Keratinocyte (primary cell): Measurements from ENCODE around the gene SERPINA10.

Experiments used
- CTCF ChIP-seq, 3 experiments: IDR thresholded peaks in 1 of 3; conservative IDR thresholded peaks in 1 of 3; optimal IDR thresholded peaks in 1 of 3; 2 replicates in 2 of 3; 3 replicates in 1 of 3; pipeline versions ENCODE3 to v1.5.1; 2011; ENCODE audit warnings: low read length in 3 of 3, mild to moderate bottlenecking in 3 of 3, moderate library complexity in 2 of 3, control low read depth in 1 of 3, inconsistent platforms in 1 of 3; ENCODE audit not compliant: insufficient read depth in 2 of 3; ENCODE audit errors: extremely low read depth in 1 of 3
- EZH2 ChIP-seq: IDR thresholded peaks from one replicate; pipeline ENCODE4 v1.6.1; 2012; ENCODE audit warnings: inconsistent platforms, mild to moderate bottlenecking, low read length, moderate library complexity

- no peak for TF ChIP-seq CTCF (optimal IDR thresholded peaks at IDR 0.05 in 1 of 3, IDR thresholded peaks at IDR 0.05 in 1 of 3, conservative IDR thresholded peaks at IDR 0.05 in 1 of 3; ENCODE audit: extremely low read depth in 1 of 3, insufficient read depth in 2 of 3, low read length in 3 of 3)
- TF ChIP-seq EZH2: no peak
Observed at GRCh38 chr14:94267352-94267751, 25.7 kb downstream of the SERPINA10 start.
